Breast epithelium (tissue), 3 donors: Measurements from ENCODE around the gene LRRC61.

Experiments used
- POLR2A ChIP-seq: fragments of 450-650 bp; IDR thresholded peaks from one replicate; pipeline ENCODE4 v1.6.1; 2016; ENCODE audit warnings: antibody characterized with exemption, mild to moderate bottlenecking, moderate library complexity
- TF ChIP-seq, protein P1 (sequence below), 3 donors: fragments of 450-650 bp; IDR thresholded peaks; one replicate each; pipeline ENCODE4 v1.5.1; 2016 to 2017; ENCODE audit warnings: antibody characterized with exemption in 3 of 3, mild to moderate bottlenecking in 3 of 3, moderate library complexity in 3 of 3

DNA sequence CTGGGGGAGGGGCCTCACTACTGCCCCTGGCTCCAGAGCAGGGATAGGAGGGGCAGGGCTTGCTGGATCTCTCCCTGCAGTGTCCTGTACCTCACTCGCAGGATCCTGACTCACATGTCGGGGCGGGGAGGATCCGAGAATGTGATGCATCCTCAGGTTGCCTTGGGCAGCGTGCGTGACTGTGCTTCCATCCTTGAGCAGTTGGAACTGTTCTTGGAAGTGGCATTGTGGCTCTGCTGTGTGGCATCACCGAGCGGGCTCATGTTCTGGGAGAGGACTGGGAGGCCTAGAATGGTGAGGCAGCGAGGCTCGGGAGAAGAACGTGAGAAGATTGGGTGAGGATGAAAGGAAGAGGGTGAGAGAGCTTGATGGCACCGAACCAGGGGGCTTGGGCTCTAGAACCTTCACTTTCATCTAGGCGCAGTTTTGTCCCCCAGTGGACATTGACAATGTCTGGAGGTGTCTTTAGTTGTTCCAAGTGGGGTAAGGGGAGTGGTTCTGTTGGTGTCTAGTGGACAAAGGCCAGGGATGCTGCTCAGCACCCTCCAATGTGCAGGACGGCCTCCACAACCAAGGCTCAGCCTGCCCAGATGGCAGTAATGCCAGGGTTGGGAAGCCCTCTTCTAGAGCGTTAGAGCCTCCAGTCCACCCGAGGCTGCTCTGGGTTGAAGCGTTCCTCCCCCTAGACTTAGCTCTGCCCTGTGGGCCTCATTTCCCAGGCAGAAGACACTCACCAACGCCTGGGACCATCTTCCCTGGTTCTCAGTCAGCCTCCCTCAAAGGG is 9.9 kb downstream of the LRRC61 start:
- TF ChIP-seq, protein P1, sequence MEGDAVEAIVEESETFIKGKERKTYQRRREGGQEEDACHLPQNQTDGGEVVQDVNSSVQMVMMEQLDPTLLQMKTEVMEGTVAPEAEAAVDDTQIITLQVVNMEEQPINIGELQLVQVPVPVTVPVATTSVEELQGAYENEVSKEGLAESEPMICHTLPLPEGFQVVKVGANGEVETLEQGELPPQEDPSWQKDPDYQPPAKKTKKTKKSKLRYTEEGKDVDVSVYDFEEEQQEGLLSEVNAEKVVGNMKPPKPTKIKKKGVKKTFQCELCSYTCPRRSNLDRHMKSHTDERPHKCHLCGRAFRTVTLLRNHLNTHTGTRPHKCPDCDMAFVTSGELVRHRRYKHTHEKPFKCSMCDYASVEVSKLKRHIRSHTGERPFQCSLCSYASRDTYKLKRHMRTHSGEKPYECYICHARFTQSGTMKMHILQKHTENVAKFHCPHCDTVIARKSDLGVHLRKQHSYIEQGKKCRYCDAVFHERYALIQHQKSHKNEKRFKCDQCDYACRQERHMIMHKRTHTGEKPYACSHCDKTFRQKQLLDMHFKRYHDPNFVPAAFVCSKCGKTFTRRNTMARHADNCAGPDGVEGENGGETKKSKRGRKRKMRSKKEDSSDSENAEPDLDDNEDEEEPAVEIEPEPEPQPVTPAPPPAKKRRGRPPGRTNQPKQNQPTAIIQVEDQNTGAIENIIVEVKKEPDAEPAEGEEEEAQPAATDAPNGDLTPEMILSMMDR (IDR thresholded peaks at IDR 0.05) = no peak
- TF ChIP-seq POLR2A = no peak
